Measurements from ENCODE around the gene RNF11.

DNA sequence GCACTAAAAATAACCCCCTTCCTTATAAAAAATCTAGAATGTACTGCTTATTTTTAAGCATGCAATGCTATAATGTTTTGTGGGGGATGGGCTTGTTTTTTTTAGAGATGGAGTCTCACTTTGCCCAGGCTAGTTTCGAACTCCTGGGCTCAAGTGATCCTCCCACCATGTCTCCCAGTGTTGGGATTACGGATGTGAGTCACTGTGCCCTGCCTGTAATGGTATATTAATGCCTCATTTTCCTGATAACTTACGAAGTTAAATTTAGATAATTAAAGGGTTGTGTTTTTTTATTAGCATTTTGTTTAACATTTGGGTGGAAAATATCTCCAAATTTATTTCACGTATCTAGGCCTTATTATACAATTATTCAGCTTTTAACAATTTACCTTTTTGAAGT lies 6.5 kb downstream of the RNF11 start:
- TF ChIP-seq POLR2A (IDR thresholded peaks at IDR 0.05), result no peak
- TF ChIP-seq, protein P1, sequence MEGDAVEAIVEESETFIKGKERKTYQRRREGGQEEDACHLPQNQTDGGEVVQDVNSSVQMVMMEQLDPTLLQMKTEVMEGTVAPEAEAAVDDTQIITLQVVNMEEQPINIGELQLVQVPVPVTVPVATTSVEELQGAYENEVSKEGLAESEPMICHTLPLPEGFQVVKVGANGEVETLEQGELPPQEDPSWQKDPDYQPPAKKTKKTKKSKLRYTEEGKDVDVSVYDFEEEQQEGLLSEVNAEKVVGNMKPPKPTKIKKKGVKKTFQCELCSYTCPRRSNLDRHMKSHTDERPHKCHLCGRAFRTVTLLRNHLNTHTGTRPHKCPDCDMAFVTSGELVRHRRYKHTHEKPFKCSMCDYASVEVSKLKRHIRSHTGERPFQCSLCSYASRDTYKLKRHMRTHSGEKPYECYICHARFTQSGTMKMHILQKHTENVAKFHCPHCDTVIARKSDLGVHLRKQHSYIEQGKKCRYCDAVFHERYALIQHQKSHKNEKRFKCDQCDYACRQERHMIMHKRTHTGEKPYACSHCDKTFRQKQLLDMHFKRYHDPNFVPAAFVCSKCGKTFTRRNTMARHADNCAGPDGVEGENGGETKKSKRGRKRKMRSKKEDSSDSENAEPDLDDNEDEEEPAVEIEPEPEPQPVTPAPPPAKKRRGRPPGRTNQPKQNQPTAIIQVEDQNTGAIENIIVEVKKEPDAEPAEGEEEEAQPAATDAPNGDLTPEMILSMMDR (IDR thresholded peaks at IDR 0.05 in 4 of 5, conservative IDR thresholded peaks at IDR 0.05 in 1 of 5), result no peak

Data from gastrocnemius medialis (tissue), 4 donors.